PC-3 (cell line): ENCODE results near the gene CHRDL2.

ENCODE experiments used
- EZH2 ChIP-seq: fragments of 300-600 bp; sonication (generic); IDR thresholded peaks from one replicate; pipeline ENCODE4 v1.6.1; 2017; ENCODE audit warnings: antibody characterized with exemption, mild to moderate bottlenecking, low read length; ENCODE audit not compliant: unreplicated experiment
- TF ChIP-seq, protein P1 (sequence below): fragments of 300-600 bp; sonication (generic); conservative IDR thresholded peaks from 2 replicates; pipeline ENCODE4 v1.5.1; 2017; ENCODE audit warnings: antibody characterized with exemption, low read depth, mild to moderate bottlenecking, low read length

DNA sequence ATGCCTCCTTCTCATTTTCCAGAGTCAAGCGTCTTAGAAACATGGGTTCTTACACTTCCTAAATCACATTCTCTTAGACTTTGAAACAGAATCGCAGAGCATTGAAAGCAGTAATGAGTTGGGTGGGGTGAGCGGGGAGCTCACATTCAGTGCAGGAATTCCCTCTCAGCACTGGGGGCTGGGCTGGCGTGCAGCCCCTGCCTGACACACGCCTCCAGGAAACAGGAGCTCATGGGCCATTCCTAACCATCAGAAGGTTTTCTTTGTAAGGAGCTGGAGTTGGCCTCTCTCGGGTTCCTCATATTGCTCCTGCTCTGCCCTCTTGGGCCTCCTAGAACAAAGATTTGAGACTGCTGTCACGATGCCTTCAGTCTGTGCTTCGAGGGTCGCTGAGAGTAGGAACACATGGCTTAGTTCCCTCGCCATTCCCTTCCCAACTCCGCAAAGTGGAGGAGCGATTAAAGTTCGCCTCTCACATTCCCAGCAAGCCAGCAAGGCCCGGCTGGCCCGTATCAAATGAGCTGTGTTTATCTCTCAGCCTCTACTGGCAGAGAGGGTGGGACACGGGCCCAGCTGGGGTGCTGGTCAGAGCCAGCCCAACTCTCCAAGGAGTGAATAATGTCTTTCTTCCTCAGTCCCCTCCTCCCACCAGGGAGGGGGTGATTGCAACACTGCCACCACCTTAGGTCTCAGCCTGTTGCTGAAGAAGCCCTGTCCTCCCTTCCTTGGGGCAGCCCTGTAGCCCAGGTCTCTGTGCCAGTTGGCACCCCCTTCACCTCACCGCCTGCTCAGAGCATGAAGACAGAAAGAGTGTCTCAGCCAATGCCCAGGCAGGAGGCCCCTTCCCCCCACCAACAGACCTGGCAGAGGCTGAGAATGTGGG is 10.4 kb downstream of the CHRDL2 start:
- no peak for TF ChIP-seq EZH2
- TF ChIP-seq, protein P1, sequence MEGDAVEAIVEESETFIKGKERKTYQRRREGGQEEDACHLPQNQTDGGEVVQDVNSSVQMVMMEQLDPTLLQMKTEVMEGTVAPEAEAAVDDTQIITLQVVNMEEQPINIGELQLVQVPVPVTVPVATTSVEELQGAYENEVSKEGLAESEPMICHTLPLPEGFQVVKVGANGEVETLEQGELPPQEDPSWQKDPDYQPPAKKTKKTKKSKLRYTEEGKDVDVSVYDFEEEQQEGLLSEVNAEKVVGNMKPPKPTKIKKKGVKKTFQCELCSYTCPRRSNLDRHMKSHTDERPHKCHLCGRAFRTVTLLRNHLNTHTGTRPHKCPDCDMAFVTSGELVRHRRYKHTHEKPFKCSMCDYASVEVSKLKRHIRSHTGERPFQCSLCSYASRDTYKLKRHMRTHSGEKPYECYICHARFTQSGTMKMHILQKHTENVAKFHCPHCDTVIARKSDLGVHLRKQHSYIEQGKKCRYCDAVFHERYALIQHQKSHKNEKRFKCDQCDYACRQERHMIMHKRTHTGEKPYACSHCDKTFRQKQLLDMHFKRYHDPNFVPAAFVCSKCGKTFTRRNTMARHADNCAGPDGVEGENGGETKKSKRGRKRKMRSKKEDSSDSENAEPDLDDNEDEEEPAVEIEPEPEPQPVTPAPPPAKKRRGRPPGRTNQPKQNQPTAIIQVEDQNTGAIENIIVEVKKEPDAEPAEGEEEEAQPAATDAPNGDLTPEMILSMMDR, result no peak
